ENCODE results near the gene LKAAEAR1.

Gene LKAAEAR1

DNA sequence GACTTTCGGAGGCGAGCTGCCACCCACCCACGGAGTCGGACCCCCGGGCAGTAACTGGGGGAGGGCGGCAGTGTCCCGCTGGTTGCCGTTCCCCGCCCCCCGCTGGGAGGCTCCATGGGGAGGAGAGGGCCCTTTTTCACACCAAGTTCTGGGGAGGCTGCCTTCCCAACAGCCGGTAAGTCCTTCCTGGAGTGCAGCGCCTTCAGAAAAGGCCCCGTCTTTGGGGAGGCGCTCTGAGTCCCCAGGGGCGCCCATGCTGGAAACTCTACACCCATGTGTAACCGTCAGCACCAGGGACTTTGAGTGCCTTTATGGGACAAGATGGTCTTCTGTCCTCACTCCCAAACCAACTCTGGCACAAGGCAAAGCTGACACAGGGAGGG lies 34.3 kb downstream of the LKAAEAR1 start:
- DNase-seq, result no peak

- no peak for DNase-seq
Observed at GRCh38 chr20:64049060-64049877, 34.9 kb downstream of the LKAAEAR1 start, which contains the start of gene SOX18. Gene SOX18, minus strand, starts transcription at chr20:64049639. Its CDS starts 123 bp downstream, at chr20:64049516.

GRCh38 chr20:64048402-64049044 lies 35.7 kb downstream of the LKAAEAR1 start:
- DNase-seq, result no peak

DNA sequence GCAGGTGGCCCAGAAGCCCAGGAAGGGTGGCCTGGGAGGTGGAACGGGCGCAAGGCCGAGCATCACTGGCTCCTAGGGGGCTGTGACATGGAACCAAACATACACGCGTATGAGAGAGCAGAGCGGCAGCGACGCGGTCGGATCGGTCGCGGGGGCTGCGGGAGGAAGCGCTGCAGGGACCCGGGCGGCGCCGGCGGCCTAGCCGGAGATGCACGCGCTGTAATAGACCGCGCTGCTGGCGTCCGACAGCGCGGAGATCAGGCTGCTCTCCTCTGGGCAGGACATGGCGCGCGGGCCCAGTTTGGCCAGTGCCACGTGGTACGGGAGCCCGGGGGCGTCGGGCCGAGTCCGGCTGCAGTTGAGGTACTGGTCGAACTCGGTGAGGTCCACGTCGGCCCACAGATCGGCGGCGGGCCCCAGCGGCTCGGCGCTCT lies 36.2 kb downstream of the LKAAEAR1 start:
- no peak for DNase-seq

DNA sequence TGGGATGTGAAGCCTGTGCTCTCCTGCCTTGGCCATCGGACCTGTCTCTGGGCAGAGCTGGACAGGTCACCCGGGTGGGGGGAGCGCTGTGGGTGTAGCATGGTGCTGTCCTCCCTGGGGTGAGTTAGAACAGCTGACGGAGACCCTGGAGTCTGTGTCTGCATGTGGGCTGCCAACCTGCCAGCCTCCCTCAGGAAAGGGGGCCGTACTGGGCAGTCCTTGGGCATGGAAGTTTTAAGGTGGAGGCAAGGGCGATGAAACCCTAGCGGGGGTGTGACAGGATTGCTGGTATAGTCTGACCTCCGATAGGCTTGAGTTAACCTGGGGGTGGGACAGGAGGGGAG lies 37.2 kb downstream of the LKAAEAR1 start:
- DNase-seq, result no peak

- DNase-seq, result no peak
Observed at GRCh38 chr20:64045346-64046011, 38.7 kb downstream of the LKAAEAR1 start.

DNA sequence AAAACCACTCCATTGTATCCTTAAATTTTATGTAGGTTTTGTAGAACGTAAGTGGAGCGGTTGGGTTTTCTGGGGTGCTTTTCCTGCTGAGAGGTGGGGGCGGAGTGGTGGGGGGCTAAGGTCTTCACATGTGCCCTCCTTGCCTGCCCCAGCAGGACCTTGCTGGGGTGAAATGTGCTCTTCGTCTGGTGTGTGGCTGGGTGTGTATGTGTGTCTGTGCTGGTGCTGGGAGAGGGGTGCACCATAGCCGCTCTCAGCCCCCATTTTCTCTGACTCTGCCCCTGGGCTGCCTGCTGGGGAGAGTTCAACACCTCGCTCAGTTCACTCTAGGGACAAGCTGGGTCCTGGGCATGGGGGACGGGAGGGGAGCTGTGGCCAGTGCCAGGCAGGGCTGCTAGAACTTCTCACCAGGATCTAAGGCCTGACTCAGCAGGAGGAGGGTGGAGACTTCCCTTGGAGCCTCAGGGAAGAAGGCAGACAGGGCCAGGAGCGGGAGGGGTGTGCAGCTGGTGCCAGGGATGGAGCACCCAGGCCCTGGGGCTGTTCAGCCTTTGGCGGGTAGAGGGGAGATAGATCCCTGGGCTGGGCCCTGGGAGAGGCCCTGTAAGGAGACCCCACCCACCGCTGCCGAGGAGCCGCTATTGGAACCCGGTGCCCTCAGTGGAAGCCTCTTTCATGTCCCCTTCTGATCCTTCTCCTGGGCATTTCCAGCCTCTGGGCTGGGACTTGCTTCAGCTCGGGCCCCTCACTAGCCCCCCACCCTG lies 39.5 kb downstream of the LKAAEAR1 start:
- no peak for DNase-seq

DNA sequence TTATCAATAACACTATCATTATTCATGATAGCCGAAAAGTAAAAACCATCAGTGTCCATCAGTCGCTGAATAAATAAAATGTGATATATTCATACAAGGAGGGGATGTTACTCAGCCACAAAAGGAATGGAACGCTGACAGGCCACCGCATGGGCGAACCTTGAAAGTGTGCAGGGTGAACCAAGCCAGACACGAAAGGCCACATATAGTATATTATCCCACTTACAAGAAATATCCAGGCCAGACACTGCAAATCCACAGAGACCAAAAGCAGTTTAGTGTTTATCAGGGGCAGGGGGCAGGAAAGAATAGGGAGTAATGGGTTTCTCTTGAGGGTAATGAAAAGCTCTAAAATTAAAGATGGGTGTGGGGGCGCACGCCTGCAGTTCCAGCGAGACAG lies 40.4 kb downstream of the LKAAEAR1 start:
- no peak for DNase-seq

- no peak for DNase-seq
Observed at GRCh38 chr20:64042054-64042781, 42.0 kb downstream of the LKAAEAR1 start.

DNA sequence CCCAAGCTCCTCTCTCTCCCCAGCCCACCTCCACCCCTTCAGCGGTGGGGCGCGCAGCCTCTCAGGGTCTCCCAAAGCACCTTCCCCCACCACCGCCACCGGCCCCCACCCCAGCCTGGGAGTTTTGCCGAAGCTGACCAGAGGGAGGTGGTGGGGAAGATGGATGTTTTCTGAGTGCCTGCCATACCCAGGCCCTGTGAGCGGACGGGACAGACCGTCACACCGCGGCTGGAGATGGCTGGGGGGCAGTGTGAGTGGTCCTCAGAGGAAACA lies 42.5 kb downstream of the LKAAEAR1 start:
- DNase-seq, result no peak

DNA sequence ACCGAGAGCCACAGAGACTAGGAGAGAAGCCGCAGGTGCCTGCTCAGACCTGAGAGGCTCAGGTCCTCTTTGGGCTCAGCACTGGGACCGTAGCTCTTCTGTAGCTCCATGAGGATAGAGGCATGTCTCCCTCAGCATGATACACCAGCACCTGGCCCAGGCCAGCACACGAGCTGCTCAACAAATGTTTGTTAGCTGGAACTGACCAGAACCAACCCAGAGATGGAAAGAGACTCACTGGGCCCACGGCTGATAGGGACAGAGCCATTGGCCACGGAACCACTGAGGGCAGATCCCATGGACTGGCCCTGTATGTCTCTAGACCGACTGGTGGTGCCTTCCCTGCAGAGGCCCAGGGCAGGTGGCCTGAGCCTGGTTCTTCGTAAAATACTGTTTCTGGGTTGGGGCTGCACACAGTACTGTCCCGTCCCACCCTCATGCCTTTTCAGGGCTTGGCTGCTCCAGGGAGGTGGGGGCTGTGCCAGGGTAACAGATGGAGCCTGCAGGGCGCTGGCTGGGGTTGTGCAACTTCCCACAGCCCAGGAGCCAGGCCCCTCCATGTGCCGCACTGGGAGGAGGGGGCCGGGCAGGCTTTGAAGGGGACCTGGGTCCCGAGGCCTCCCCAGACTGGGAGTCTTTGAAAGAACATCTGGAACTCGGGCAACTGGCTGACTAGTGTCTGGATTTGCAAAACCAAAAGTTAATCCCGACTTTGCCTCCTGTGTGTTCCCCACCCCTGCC lies 43.0 kb downstream of the LKAAEAR1 start:
- no peak for DNase-seq

DNA sequence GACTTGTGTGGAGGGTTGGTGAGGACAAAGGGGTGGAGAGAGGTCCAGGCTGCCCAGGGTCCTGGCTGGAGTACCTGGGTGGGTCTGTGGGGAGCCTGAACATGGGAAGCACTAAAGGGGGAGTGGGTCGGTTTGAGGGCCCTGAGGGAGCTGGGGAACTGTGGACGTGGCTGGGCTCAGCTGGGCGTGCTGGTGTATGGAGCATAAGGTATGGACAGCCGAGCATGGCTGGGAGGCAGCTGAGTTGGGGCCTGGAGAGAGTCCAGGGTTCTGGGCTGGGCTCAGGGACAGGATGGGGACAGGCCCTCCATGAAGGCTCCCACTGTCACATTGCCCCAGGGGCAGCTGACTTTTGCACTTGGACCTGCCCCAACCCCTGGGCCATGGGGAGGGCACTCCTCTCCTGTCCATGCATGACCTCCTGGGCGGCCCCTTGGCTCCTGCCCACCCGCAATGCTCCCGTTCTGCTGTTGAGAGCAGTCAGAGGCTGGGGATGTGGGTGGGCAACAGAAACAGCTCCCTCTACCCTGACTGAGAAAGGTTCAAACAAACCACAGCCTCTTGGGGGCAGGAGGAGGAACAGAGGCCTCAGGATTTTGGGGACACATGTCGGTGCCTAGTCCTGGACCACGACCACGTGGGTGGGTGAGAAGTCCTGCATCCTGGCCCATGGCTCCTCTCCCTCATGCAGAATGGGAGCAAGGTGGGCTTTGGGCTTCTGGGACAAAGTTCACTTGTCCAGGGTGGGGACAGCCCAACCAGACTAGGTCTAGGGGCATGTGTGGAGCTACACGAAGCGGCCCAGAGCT lies 43.8 kb downstream of the LKAAEAR1 start:
- DNase-seq, result no peak

DNA sequence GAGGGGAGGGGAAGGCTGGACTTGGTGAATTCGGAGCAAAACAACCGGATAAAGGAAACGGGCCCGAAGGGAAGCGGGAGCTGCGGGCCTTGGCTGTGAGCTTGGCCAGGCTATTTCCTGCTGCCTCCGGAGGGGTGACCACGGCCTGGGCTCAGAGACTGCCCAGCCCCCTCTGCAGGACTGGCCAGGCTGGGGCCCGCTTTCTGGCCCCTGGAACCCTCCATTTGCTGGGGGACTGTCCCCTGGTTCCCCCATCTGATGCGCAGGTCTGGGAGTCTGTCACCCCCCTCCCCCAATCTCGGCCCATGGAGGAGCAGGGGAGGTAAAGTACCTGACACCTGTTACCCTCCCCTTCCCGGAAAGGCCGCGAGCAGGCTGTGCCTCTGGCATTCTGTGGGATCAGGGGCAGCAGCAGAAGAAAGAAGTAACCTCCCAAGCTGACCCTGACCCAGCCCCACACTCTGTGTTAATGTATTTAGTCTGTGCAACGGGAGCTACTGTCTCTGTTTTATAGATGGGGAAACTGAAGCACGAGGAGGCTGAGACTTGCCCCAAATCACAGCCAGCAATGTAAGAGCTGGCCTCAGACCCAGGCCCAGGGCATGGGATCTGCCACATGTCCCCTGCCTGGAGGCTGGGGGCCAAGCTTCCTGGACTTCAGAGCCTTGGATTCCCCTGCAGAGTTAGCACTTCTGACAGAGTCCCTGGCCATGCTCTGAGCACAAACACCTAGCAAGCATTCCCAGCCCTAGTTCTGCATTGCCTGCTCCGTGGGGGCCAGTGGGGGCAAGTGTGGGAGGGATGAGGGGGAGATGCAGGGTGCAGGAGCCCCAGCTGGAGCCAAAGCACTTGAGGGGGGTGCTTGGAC lies 44.7 kb downstream of the LKAAEAR1 start:
- DNase-seq, result no peak

- DNase-seq, result peak; percentile 18
Observed at GRCh38 chr20:64038565-64039292, 45.5 kb downstream of the LKAAEAR1 start.

- DNase-seq, result no peak
Observed at GRCh38 chr20:64038224-64038564, 46.0 kb downstream of the LKAAEAR1 start.

- no peak for DNase-seq
Observed at GRCh38 chr20:64037498-64038213, 46.5 kb downstream of the LKAAEAR1 start.

DNA sequence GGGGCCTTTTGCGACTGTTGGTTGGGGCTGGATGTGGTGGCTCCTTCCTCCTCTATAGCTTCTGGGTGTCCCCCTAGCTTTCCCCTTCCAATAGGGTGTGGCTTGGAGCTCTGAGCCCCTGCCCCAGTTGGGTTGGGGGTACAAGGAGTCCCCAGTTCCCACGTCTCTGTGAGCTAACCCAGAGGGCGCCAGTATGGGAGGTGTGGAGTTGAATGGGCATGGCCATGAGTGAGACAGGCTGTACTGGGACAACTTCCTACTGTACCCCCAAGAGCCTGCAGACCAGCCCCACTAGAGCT lies 47.0 kb downstream of the LKAAEAR1 start:
- DNase-seq, result no peak

GRCh38 chr20:64036346-64037198 lies 47.6 kb downstream of the LKAAEAR1 start:
- DNase-seq, result no peak
